Measurements from ENCODE around the gene NOTCH1.

- TF ChIP-seq, protein P1, sequence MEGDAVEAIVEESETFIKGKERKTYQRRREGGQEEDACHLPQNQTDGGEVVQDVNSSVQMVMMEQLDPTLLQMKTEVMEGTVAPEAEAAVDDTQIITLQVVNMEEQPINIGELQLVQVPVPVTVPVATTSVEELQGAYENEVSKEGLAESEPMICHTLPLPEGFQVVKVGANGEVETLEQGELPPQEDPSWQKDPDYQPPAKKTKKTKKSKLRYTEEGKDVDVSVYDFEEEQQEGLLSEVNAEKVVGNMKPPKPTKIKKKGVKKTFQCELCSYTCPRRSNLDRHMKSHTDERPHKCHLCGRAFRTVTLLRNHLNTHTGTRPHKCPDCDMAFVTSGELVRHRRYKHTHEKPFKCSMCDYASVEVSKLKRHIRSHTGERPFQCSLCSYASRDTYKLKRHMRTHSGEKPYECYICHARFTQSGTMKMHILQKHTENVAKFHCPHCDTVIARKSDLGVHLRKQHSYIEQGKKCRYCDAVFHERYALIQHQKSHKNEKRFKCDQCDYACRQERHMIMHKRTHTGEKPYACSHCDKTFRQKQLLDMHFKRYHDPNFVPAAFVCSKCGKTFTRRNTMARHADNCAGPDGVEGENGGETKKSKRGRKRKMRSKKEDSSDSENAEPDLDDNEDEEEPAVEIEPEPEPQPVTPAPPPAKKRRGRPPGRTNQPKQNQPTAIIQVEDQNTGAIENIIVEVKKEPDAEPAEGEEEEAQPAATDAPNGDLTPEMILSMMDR (conservative IDR thresholded peaks at IDR 0.05; ENCODE audit: low read depth, low read length): no peak
- no peak for TF ChIP-seq MAFK (IDR thresholded peaks at IDR 0.05; ENCODE audit: low read depth, low read length)
- TF ChIP-seq CHD1 (IDR thresholded peaks at IDR 0.05; ENCODE audit: low read depth, low read length): no peak
- TF ChIP-seq RCOR1 (IDR thresholded peaks at IDR 0.05; ENCODE audit: insufficient replicate concordance, low read length): no peak
- no peak for TF ChIP-seq POLR2A (IDR thresholded peaks at IDR 0.05; ENCODE audit: low read depth, low read length)
These were observed 94.5 kb downstream of the NOTCH1 start for GRCh38 chr9:136451221-136451877.

Data from IMR-90 (cell line).